Endometrial microvascular endothelial cells (primary cell): ENCODE data around the gene DIRAS1. TPM values are rescaled to one million over a fixed set of nuclear protein-coding genes. Genes with fewer than 3 reads are reported as not detected.

Source experiments
- in situ Hi-C: cut with HindIII; loops from 2 replicates; pipeline ENCODE4 v1.10.0; 2017; ENCODE audit warnings: low sequenced_read_pairs, low pct_unique_long_range_greater_than_20kb; ENCODE audit errors: inconsistent ontology term
- total RNA-seq: library from RNA; depleted of rRNA; stranded (reverse); fragments of >200 nt; gene quantifications from one replicate; pipeline ENCODE4 v1.2.3, GENCODE V29; 2015; ENCODE audit errors: inconsistent ontology term

Gene DIRAS1, protein sequence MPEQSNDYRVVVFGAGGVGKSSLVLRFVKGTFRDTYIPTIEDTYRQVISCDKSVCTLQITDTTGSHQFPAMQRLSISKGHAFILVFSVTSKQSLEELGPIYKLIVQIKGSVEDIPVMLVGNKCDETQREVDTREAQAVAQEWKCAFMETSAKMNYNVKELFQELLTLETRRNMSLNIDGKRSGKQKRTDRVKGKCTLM
- not detected for total RNA-seq

DNA sequence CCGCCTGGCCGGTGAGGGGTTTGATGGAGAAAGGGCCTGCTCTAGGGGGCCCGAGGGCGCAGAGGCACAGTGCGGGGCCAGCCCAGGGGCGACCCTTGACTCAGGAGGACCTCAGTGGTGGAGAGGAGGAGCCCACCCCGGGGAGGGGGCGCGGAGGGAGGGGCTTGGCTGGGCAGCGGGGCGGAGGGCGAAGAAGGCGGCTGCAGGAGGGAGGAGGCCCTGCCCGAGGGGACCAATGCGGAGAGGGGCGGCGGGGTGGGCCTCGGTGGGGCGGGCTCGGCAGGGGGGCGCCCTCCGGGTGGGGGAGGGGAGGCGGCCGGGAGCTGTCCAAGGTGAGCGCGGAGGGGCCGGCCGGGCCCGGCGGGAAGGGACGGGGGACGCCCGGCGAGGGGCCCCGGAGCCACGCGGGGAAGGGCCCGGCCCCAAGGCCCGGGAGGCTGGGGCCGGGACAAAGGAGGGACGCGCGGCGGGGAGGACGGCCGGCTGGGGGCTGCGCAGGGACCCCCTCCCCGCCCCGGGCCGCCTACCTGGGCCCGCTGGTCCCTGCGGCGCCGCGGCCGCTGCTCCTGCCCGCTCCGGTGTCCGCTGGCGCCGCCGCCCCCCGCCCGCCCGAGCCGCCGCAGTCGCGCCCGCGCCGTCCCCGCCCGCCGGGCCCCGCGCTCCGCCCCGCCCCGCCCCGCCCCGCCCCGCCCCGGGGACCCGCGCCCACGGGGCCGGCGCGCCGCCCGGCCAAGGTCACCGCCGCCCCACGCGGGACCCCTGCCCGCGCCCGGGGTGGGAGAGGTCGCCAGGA lies at the start of gene DIRAS1:
Gene DIRAS1, minus strand, starts transcription at position 596 of the 793 bp plus-strand sequence. CDS start 3,566 bp downstream, outside the sequence.
- in situ Hi-C loops = no loop called here

DNA sequence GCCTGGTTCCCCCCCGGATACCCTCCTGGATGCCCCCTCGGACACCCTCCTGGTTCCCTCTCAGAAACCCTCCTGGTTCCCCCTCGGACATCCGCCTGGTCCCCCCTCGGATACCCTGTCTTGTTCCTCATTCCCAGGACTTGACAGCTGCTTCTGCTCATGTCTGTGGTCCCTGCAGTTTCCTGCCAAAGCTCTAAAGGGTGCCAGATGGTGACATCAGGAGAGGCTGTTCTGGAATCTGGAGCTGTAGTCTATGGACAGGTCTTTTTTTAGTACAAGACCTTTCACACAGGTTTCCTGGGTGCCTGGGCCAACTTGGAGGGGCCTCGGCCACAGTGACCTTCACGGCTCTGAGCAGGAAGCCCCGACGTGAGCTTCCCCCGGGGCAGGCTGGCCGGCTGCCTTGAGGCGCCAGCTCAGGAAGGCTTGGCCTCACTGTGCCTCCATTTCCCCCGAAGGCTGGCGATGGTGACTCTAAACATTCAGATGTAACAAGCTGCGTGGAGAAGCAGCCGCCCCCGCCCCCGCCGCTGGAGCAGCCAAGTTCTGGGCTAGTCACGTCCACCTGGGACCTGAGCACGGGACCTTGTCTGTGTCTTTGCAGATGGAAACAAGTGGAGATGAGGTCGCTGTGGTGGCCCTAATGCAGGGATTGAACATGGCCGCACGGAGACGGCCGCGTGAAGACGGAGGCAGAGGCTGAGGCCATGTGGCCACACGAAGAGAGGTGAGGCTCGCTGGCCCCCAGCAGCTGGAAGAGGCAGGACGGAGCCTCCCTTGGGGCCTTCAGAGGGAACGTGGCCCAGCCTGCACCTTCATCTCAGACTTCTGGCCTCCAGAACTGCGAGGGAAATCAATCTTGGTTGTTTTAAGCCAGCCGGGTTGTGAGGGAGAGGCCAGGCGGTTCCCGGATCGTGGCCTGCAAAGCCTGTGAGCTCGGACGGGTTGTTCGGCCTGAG lies 49.2 kb upstream of the DIRAS1 start:
- in situ Hi-C loops = no loop called here

DNA sequence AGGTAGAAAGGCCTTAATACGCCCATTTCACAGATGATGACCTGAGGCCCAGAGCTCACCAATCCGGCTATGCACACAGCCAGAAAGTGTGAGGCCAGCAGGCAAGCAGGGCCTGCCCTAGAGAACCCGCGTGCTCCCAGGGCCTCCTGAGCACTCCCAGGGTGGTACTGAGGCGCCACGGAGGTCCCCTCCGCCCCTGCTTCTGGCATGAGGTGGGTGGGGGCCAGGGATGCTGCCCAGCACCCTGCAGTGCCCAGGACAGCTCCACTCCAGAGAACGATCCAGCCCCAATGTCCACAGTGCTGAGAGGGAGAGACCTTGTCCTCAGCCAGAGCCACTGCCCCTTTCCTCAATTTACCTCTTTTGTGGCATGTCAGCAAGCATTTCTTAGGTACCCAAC lies 48.0 kb upstream of the DIRAS1 start:
- in situ Hi-C loops = no loop called here

DNA sequence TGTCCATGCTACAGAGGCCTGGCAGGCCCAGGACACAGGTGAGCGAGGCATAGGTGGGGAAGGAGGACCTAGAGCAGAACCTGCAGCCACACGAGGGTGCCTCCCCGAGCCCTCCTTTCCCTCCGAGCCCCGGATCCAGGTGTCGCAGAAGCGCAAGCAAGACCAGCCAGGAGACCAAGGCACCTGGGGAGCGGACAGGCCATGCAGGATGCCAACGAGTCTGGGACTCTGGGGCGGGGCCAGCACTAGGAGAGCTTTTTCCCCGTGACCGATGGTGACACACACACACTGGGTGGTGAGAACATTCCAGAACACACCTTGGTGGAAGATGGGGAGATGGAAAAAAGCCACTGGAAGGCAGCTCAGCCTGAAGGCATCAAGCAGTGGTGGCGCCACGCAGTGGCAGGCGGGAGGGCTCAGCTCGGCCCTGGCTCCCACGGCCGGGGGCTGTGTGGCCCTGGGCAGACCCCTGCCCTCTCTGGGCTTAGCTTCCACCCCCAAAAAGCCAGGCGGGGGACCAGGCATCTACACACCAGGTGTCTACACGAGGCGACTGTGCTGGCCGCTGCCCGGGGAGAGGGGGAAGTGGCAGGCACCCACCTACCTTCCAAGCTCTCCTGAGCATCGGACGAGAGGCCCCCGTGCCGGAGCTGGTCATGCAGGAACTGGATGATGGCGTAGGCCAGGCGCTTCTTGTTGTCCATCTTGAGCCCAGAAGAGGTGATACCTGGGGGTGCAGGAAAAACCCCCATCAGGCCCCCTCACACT lies 47.4 kb upstream of the DIRAS1 start:
- in situ Hi-C loops = no loop called here

DNA sequence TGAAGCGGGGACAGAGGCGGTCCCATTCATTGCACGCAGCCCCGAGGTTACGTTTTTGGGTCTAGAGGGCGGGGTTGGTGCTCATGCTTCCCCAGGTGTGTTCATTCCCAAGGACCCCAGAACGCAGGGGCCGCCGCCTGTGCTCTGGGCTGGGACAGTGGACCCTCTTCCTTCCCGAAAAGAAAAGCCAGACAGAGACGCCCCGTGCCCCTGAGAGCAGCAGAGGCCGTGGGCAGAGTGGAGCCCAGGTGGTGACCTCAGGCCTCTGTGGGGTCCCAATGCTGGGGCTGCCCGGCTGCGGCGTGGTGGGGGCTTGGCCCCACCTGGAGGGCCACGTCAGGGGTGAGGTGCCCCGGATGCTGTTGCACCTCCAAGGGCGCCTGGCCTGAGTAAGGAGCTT lies 46.5 kb upstream of the DIRAS1 start:
- in situ Hi-C loops = no loop called here

DNA sequence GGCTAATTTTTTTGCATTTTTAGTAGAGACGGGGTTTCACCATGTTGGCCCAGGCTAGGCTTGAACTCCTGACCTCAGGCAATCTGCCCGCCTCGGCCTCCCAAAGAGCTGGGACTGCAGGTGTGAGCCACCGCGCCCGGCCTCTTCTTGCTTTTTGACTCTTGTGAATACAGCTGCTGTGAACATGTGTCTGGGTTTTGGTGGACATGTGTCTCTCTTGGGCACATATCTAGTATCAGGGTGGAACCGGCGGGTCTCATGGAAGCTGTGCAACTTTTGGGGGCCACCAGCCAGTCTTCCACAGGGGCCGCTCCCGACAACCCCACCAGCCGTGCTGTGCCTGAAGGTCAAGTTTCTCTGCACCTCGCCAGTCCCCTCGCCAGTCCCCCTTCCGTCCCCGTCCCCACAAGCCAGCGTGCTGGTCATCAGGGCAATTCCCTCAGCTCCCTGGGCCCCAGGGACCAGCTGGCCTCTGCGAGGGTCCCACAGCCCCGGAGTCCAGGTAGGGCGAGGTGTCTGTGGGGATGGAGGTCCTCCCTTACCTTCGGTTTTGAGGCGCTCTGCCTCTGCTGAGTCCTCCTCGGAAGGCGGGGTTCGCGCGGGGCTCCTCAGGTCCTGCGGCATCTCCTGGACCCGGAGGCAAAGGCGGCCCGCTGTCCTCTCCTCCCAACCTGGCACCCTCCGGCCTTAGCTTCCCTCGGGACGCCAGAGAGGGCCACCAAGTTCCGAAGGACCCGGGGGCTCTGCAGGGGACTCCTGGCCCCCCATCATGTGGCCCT lies 45.6 kb upstream of the DIRAS1 start:
- in situ Hi-C loops = no loop called here

DNA sequence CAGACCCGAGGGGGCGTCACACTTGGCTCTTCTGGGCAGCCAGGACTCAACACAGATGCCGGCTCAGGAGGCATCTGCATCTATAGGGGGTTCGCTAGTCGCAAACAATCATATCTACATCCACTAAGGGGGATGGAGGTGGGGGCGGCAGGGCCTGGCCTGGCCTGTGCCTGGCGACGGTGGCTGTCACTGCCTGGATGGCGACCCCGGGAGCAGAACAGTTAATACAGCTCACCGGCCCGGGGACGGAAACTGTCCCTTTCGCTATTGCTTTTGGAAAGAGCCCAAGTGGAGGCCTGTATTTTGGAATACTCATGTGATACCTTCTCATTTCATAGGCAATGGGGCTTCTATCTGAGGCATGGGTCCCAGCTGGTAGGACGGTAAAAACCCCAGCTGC lies 44.2 kb upstream of the DIRAS1 start:
- in situ Hi-C loops = no loop called here

DNA sequence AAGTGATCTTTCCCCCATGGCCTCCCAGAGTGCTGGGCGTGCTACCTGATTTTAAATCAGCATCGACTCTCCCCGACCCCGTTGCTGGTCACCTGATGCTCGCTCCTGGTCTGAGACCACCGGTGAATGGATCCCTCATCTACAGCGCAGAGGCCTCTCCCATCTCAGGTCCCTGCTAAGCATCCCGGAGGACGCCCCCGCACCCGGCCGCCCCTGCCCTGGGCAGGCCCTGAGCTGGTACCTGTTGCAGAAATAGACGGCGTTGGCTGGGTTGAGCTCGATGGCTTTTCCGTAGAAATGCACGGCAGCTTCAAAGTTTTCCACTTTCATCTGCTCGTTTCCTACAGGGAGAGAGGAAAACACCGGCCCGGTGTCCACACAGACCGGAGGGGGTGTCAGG lies 43.8 kb upstream of the DIRAS1 start:
- in situ Hi-C loops = no loop called here

DNA sequence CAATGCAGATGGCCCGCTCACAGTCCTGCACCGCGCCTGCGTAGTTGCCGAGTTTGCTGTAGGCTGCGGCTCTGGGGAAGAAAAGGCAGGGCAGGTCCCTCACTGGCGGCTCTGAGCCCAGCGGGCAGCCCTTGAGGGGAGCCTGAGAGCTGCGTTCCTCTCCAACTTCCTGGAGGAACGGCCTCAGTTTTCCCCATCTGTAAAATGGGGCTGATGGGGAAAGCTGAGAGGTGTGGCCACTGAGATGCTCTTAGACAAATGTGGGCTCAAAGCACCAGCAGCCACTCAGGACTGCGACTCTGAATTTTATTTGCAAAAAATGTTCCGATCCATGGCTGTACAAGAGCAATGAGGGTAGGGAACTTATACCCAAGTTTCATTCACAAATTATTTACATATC lies 42.5 kb upstream of the DIRAS1 start:
- in situ Hi-C loops = no loop called here

DNA sequence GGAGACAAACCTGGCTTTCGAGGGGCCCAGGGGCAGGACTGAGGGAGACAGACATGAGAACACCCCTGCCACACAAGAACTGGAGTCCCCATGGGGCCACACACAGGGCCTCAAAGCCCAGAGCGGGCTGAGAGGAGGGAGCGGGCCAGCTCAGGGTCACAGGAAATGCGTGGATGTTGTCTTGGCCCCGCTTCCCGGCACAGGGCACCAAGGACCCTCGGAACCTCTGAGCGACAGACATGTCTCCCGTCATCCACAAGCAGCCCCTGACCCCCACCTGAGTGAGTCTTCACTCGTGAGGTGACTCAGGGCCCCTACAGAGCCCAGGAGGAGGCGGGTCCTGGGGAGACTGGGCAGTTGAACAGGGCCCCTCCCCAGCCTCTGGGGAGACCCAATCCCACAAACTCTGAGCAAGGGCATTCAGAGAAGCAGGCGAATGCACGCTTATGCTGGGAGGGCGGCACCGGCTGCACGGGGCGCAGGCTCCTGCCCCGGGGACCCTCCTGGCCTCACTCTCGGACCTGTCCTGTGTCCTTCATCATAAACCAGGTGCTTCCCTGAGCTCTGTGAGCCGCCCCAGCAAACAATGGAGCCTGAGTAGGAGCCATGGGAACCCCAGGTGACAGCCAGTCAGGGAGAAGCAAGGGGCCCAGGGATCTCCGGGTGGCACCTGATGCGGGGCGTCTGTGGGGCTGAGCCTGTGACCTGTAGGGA lies 41.8 kb upstream of the DIRAS1 start:
- in situ Hi-C loops = no loop called here

DNA sequence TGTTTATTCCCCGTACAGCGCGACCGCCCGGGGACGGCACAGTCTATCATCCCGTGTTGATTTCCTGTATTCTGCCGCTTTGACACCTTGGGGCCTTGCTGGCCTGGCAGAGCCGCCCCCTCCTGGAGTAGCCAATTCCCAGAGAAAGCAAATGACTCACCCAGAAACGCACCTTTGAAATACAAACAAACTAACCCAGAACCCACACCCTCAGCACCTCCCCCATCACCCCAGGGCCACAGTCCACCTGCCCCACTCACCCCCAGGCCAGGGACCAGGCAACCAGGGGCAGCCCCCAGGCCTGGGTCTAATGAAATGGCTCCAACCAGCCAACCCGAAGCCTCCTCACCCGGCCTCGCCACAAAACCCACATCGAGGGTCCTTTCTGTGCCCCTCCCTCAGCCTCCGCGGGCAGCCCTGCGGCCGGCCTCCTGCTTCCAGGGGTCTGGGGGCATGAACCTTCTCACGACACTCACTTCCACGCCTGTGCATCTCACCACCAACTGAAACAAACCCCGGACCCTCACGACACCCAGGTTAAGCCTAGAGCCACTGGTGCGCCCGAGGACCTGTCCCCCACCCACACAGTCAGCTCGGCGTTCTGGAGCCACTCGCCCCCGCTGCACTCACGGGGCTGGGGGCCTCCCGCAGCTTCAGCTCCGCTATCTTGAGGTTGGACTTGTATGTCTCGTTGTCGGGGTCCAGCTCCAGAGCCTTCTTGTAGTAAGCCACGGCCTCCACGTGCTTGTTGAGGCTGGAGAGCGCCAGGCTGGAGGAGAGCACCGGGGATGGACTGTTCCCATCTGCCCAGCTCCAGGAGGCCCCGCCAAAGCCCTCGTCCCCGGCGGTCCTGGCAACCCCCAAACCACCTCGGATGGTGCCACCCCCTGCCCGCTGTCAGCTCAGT lies 41.0 kb upstream of the DIRAS1 start:
- in situ Hi-C loops = no loop called here

DNA sequence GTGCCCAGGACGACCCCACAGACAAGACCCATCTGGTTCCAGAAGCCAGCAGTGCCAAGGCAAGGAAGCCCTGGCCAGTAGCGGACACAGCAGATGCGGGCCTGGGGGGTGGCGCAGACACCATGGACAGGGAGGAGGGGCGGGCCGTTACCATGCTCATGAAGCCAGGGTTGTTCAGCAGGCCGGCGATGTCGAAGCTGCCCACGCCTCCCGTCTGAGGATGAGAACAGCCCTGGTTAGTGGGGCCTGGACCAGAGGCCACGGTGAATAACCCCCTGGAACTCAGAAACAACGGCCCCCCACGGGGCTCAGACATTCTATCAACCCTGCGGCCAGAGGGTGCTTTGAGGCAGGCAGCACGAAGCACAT lies 40.1 kb upstream of the DIRAS1 start:
- in situ Hi-C loops = no loop called here

DNA sequence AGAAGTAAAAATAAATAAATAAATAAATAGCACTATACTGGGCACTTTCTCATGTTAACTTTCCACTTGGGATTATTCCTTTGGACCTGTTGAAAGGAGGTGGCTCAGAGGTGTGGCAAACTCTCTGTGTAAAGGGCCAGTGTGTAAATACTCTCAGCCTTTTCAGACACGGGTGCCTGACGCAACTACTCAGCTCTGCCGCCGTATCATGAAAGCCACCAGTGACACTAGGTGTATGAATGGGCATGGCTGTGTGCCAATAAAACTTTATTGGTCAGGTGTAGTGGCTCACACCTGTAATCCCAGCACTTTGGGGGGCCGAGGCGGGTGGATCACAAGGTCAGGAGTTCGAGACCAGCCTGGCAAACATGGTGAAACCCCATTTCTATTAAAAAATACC lies 38.8 kb upstream of the DIRAS1 start:
- in situ Hi-C loops = no loop called here

DNA sequence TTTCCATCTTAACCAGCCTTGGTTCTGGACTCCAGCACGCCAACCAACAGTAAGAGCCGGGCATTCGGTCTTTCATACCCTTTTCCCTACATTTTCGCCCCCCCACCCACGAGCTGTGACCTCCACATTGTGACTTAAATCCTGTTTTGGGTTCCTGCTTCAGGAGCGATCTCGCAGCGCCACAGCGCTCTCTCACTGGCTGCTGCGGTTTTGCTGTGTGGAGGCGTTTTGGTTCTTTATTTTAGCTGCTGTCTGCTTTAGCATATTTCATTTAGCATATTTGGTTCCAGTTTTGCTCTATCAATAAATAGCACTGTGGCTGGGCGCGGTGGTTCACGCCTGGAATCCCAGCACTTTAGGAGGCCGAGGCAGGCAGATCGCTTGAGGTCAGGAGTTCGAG lies 38.2 kb upstream of the DIRAS1 start:
- in situ Hi-C loops = no loop called here

DNA sequence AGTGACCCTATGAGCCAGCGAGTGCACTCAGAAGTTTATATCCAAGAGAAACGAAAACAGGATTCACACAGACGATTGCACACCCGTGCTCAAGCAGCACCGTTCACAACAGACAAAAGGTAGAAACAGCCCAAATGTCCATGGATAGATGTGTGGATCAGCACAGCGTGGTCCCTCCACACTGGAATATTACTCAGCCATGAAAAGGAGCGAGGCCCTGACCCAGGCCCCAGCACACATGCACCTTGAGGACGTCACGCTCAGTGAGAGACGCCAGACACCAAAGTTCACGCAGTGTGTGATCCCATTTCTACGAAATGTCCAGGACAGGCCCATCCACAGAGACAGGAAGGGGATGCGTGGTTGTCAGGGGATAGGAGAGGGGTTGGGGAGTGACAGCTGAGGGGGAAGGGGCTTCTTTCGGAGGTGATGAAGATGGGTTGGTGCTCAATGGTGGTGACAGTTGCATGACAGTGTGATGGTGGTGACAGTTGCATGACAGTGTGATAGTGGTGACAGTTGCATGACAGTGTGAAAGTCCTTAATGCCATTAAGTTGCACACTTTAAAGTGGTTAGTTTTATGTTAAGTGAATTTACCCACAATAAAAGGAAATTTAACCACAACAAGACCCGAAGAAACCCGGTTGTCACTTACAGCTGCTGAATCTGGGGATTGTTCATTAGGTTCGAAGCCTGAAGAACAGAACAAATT lies 37.6 kb upstream of the DIRAS1 start:
- in situ Hi-C loops = no loop called here
